ENCODE data around the gene MTRFR. TPM values are rescaled to one million over a fixed set of nuclear protein-coding genes. Genes with fewer than 3 reads are reported as not detected.

The MTRFR gene
- total RNA-seq, 1 experiment from 2014 or later, result 14.8 TPM

- H2BK5ac ChIP-seq (ENCODE audit: insufficient read length, low read length), result no peak overlapping the region
- no peak overlapping the region for H2BK15ac ChIP-seq (ENCODE audit: low read depth, low read length)
- peaks cover 2% of the 10 kb centered on the region; the same call in 1 of the 2 replicates for H3K79me2 ChIP-seq (ENCODE audit: insufficient read depth, low read length)
- H3K23ac ChIP-seq (ENCODE audit: insufficient read length, low read depth, low read length), result no peak overlapping the region
- H3K18ac ChIP-seq (ENCODE audit: insufficient read length, low read depth, low read length), result no peak overlapping the region
- H2AFZ ChIP-seq (ENCODE audit: low read length), result no peak overlapping the region
- no peak overlapping the region for H4K91ac ChIP-seq (ENCODE audit: insufficient read length, low read depth, low read length)
- peak overlapping the region; percentile 97 for H3K4me2 ChIP-seq (ENCODE audit: insufficient read depth, insufficient read length, low read length)
- H3K27me3 ChIP-seq (ENCODE audit: insufficient read depth, low read length), result no peaks in the 10 kb centered on the region
- peaks cover 16 to 23% of the 10 kb centered on the region in 2 experiments for H3K4me1 Mint-ChIP-seq
- no peak overlapping the region for H3K14ac ChIP-seq (ENCODE audit: insufficient read depth, low read length)
- H3K27ac Mint-ChIP-seq, result peak overlapping the region; percentile 73 to 95 (median 76); a peak in 6 of 7 replicates
- no peaks in the 10 kb centered on the region; the same call in 1 of the 2 replicates for H3K4me1 ChIP-seq (ENCODE audit: insufficient read depth, low read length)
- peak overlapping the region; percentile 92 for H3K9ac ChIP-seq (ENCODE audit: extremely low read depth, insufficient read length, low read length)
- H3T11ph ChIP-seq (ENCODE audit: low read length), result no peak overlapping the region
- peaks cover 3 to 32% (median 23%) of the 10 kb centered on the region in 3 experiments; a peak in 5 of 7 replicates for H3K36me3 Mint-ChIP-seq (ENCODE audit: insufficient read depth in 1 of 3, low read depth in 3 of 3)
- no peak overlapping the region for H2BK20ac ChIP-seq (ENCODE audit: low read depth, low read length, poor library complexity, severe bottlenecking)
- no peak overlapping the region for H4K5ac ChIP-seq (ENCODE audit: insufficient read length, low read depth, low read length)
- no peak overlapping the region for H3K27ac ChIP-seq (ENCODE audit: insufficient read length, low read depth, low read length)
- no peak overlapping the region for H3K4ac ChIP-seq (ENCODE audit: low read depth, low read length)
- H4K20me1 ChIP-seq (ENCODE audit: control insufficient read depth, insufficient read depth, insufficient read length), result no peaks in the 10 kb centered on the region
- no peaks in the 10 kb centered on the region for H3K27me3 Mint-ChIP-seq (ENCODE audit: low read depth)
- no CpG with 5 or more reads among the region's 5 CpGs for WGBS (ENCODE audit: extremely low coverage, insufficient read length, low lambda C conversion rate)
- H3K9me3 ChIP-seq (ENCODE audit: control insufficient read depth, low read depth, low read length), result no peaks in the 10 kb centered on the region
- H2BK120ac ChIP-seq (ENCODE audit: low read depth, low read length, poor library complexity, severe bottlenecking), result no peak overlapping the region
- H2BK12ac ChIP-seq (ENCODE audit: insufficient read length, low read depth, low read length), result no peak overlapping the region
- H3K23me2 ChIP-seq (ENCODE audit: insufficient read length, low read depth, low read length, poor library complexity, severe bottlenecking), result peaks cover 11% of the 10 kb centered on the region
- no peak overlapping the region for H3K56ac ChIP-seq (ENCODE audit: insufficient read length, low read depth, low read length)
- TF ChIP-seq CTCF (conservative IDR thresholded peaks at IDR 0.05), result no peak
- DNase-seq, result no peak
- H3K9me3 Mint-ChIP-seq, result no peaks in the 10 kb centered on the region; a peak in 1 of 5 replicates
- no peak overlapping the region for H2AK5ac ChIP-seq (ENCODE audit: insufficient read length, low read length)
- H3K79me1 ChIP-seq (ENCODE audit: insufficient read depth, low read depth, low read length, poor library complexity, severe bottlenecking), result peaks cover 3% of the 10 kb centered on the region
- H4K8ac ChIP-seq (replicated peaks; ENCODE audit: insufficient read length, low read depth, low read length), result no peak overlapping the region
- H3K4me3 Mint-ChIP-seq, result peak overlapping the region; percentile 96 to 99
These were observed 1.3 kb upstream of the MTRFR start for GRCh38 chr12:123231931-123232330.
